ENCODE results near the gene CCIN.

The CCIN gene

GRCh38 chr9:36193023-36193422, 23.8 kb downstream of the CCIN start:
- DNase-seq, result no peak

- DNase-seq, result no peak
Measured at GRCh38 chr9:36194326-36195000, 25.3 kb downstream of the CCIN start.

- DNase-seq, result no peak
Measured at GRCh38 chr9:36204906-36205547, 35.8 kb downstream of the CCIN start.

GRCh38 chr9:36207016-36207415, 37.8 kb downstream of the CCIN start:
- no peak for DNase-seq

GRCh38 chr9:36207546-36208012, 38.4 kb downstream of the CCIN start:
- peak; percentile 47 for DNase-seq

GRCh38 chr9:36208521-36209253, 39.5 kb downstream of the CCIN start:
- no peak for DNase-seq

- DNase-seq, result no peak
Measured at GRCh38 chr9:36210722-36211121, 41.5 kb downstream of the CCIN start.

GRCh38 chr9:36211510-36211909, 42.3 kb downstream of the CCIN start:
- DNase-seq, result no peak

- DNase-seq, result no peak
Measured at GRCh38 chr9:36213387-36213786, 44.2 kb downstream of the CCIN start.

- DNase-seq, result no peak
Measured at GRCh38 chr9:36213989-36214388, 44.8 kb downstream of the CCIN start.

- no peak for DNase-seq
Measured at GRCh38 chr9:36214571-36214970, 45.4 kb downstream of the CCIN start.

GRCh38 chr9:36217256-36217968, 48.2 kb downstream of the CCIN start:
- DNase-seq, result no peak

GRCh38 chr9:36218011-36218410, 48.8 kb downstream of the CCIN start:
- no peak for DNase-seq

GRCh38 chr9:36218411-36218901, 49.3 kb downstream of the CCIN start:
- DNase-seq, result peak; percentile 57
